Measurements from ENCODE around the gene ZNF33B. TPM values are rescaled to one million over a fixed set of nuclear protein-coding genes. Genes with fewer than 3 reads are reported as not detected.
A peak's percentile ranks its signal among the peaks of the same experiment; 100 is the strongest.

Gene ZNF33B
- total and polyA plus RNA-seq, 9 donors, result 24.9 to 71.8 (median 32.9) TPM

DNA sequence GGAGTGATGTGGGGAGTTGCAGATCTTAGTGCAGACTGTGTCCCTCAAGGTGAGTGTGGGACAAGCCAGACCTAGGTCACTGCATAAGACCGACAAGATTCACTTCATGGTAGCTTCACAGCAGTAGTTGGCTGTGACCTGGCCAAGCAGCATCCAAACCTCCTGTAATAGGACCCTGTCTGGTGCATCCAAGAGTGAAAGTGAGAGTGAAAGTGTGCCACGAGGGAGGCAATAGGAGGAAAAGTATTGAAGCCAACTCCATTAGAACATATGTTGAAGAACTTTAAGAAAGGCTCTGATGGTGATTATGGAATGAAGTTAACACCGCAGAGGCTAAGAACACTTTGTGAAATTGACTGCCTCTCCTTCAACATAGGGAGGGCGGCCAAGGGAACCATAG, 7.8 kb upstream of the ZNF33B start:
- DNase-seq, result no peak
- TF ChIP-seq POLR2A (IDR thresholded peaks at IDR 0.05) (no peak), EP300 (IDR thresholded peaks at IDR 0.05) (no peak)
- TF ChIP-seq, protein P1, sequence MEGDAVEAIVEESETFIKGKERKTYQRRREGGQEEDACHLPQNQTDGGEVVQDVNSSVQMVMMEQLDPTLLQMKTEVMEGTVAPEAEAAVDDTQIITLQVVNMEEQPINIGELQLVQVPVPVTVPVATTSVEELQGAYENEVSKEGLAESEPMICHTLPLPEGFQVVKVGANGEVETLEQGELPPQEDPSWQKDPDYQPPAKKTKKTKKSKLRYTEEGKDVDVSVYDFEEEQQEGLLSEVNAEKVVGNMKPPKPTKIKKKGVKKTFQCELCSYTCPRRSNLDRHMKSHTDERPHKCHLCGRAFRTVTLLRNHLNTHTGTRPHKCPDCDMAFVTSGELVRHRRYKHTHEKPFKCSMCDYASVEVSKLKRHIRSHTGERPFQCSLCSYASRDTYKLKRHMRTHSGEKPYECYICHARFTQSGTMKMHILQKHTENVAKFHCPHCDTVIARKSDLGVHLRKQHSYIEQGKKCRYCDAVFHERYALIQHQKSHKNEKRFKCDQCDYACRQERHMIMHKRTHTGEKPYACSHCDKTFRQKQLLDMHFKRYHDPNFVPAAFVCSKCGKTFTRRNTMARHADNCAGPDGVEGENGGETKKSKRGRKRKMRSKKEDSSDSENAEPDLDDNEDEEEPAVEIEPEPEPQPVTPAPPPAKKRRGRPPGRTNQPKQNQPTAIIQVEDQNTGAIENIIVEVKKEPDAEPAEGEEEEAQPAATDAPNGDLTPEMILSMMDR (IDR thresholded peaks at IDR 0.05), result no peak
- no peaks in the 10 kb centered on the region for H3K4me1 ChIP-seq (ENCODE audit: insufficient read depth)
- intact Hi-C loops (cut with DNase I), result no loop called here
- 77 to 84% (median 83%) methylated on average over 4 of the region's 4 CpGs for WGBS, 3 donors
- H3K27ac ChIP-seq, result no peak overlapping the region
- no peaks in the 10 kb centered on the region for H3K27me3 ChIP-seq
- no peaks in the 10 kb centered on the region for H3K36me3 ChIP-seq
- H3K4me3 ChIP-seq, result no peak overlapping the region
- H3K9me3 ChIP-seq, result no peaks in the 10 kb centered on the region

DNA sequence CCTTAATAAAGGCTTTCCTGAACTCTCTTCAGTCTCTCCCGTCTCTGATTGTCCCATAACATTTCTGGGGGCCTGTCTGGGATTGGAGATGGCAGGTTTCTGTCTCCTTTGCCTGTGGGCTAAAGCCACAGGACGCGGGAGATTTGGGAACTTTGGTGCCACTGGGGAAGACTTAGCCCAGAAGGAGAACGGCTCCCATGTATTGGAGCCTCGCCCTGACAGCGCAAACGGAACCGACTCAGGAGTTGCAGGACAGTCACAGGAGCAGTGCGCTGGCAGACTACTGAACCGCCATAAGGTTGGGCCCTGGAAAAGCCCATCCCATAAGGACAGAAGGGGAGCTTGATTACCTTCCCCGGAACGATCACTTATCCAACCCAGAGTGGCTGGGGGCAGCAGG, 7.1 kb upstream of the ZNF33B start:
- intact Hi-C loops (cut with DNase I), result no loop called here
- DNase-seq, result no peak
- H3K36me3 ChIP-seq, result no peaks in the 10 kb centered on the region
- no peak for TF ChIP-seq EP300 (IDR thresholded peaks at IDR 0.05)
- TF ChIP-seq, protein P1 (IDR thresholded peaks at IDR 0.05), result no peak
- TF ChIP-seq POLR2A (IDR thresholded peaks at IDR 0.05), result no peak
- no peaks in the 10 kb centered on the region for H3K4me1 ChIP-seq (ENCODE audit: insufficient read depth)
- no peak overlapping the region for H3K4me3 ChIP-seq
- H3K27ac ChIP-seq, result no peak overlapping the region
- WGBS, 3 donors, result 66 to 78% (median 67%) methylated on average over 12 of the region's 12 CpGs
- H3K9me3 ChIP-seq, result no peaks in the 10 kb centered on the region
- H3K27me3 ChIP-seq, result no peaks in the 10 kb centered on the region

DNA sequence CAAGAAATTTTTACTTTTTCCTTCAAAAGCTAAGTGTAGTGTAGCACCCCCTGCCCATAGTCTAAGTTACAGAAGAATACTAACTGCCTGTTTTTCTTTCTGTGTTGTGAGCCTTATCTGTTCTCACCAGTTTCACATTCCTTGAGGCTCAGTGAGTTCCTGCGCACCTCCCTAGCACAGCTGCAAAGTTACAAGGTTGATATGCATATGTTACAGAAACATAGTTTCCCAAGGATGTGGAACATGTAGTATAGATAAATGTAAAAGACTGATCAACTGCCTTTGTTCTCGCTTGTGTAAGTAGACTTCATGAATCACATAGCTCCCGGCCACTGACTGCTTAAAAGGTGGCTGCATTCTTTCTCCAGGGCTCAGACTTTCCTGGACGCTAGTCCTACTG, 6.7 kb upstream of the ZNF33B start:
- H3K4me3 ChIP-seq, result no peak overlapping the region
- no peak for DNase-seq
- 12 to 29% (median 14%) methylated on average over 4 of the region's 4 CpGs for WGBS, 3 donors
- H3K27ac ChIP-seq, result no peak overlapping the region
- H3K9me3 ChIP-seq, result no peaks in the 10 kb centered on the region
- TF ChIP-seq EP300 (IDR thresholded peaks at IDR 0.05), result no peak
- H3K27me3 ChIP-seq, result no peaks in the 10 kb centered on the region
- H3K4me1 ChIP-seq (ENCODE audit: insufficient read depth), result no peaks in the 10 kb centered on the region
- H3K36me3 ChIP-seq, result no peaks in the 10 kb centered on the region
- intact Hi-C loops (cut with DNase I), result no loop called here

DNA sequence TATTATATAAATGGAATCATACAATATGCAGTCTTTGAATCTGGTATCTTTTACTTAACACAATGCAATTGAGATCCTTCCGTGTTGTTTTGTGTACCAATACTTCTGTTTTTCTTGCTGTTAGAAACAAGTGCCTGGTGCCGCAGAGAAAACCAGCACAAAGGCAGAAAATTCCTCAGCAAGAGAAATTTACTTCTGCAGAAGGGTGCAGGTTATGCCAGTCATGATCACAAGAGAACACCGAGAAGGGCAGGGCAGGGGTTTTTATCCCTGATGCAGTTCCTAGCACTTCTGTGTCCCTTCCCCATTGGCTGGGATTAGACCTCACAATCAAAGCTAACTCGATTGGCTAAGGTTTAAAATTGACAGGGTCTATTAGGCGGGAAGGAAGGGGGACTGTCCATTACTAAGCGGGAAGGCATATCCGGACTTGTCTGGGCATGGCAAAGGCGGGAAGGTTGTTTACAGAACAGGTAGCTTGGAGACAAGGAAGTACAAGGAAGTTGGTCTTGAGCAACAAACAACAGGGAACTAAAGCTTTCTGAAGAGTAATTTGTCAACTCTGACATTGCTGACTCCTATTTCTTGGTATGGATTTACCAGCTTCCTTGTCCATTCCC, 2.4 kb upstream of the ZNF33B start:
- Histone ChIP-seq H3K36me3 (no peaks in the 10 kb centered on the region), H3K9me3 (no peaks in the 10 kb centered on the region), H3K4me3 (no peak overlapping the region), H3K4me1 (ENCODE audit: insufficient read depth) (no peaks in the 10 kb centered on the region), H3K27me3 (no peaks in the 10 kb centered on the region), H3K27ac (no peak overlapping the region)
- WGBS, 3 donors, result 78 to 89% (median 87%) methylated on average over 8 of the region's 8 CpGs
- no peak for DNase-seq
- TF ChIP-seq, protein P1 (IDR thresholded peaks at IDR 0.05), result no peak
- TF ChIP-seq POLR2A (IDR thresholded peaks at IDR 0.05) (no peak), EP300 (IDR thresholded peaks at IDR 0.05) (no peak)
- intact Hi-C loops (cut with DNase I), result no loop called here

DNA sequence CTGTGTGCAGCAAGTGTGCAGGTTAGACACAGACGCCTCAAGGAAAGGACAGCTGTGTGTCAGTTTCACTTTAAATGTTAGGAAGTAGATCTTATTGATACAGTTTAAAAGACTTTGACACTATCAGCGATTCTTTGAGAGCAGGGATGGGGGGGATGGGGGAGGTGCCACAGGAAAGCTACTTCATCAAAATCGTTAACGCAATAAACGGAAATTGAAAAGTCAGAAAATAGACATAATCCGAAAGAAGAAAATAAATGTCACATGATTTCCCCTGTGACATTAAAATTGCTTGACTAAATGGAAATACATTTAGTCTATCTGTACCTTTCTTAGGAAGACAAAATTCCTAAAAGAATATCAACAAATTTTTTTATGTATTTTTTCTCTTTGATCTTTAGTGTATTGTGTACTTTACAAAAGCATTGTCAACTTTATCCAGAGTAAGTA, 476 bp upstream of the ZNF33B start:
- intact Hi-C loops (cut with DNase I), result no loop called here
- 0 to 1% (median 1%) methylated on average over 6 of the region's 6 CpGs for WGBS, 3 donors
- no peaks in the 10 kb centered on the region for H3K4me1 ChIP-seq (ENCODE audit: insufficient read depth)
- no peaks in the 10 kb centered on the region for H3K9me3 ChIP-seq
- H3K27ac ChIP-seq, result peak overlapping the region; percentile 77 to 96
- no peak for DNase-seq
- no peaks in the 10 kb centered on the region for H3K36me3 ChIP-seq
- peak overlapping the region; percentile 82 for H3K4me3 ChIP-seq
- TF ChIP-seq, protein P1 (IDR thresholded peaks at IDR 0.05), result no peak
- TF ChIP-seq EP300 (IDR thresholded peaks at IDR 0.05) (no peak), POLR2A (IDR thresholded peaks at IDR 0.05) (no peak)
- no peaks in the 10 kb centered on the region for H3K27me3 ChIP-seq

All from ovary (tissue), 9 donors.